ENCODE measurements around the gene NR5A2. TPM values are rescaled to one million over a fixed set of nuclear protein-coding genes. Genes with fewer than 3 reads are reported as not detected.

Gene NR5A2
- polyA plus RNA-seq, 1 donor (not counting 4 experiments of a cell fraction or from before 2014, with no cell fraction given) = 0.05 TPM

DNA sequence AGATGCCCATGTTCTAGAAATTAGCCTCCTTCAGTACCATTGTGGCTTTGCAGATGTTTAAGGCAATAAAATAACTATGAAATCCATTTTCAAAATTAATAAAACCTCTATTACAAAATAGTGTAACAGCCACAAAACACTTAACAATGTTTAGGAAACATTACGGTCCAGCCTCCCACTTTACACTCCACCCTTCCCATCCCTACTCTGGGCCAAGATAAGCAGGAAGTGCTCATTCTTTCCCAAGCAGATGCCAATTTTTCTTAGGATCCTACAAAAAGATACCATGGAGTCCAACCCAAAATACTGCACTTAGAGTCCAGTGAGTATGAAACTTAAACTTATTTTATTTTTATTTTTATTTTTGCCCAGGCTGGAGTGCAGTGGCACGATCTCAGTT lies 150.8 kb downstream of the NR5A2 start:
- H3K4me1 ChIP-seq (ENCODE audit: control insufficient read depth, extremely low read depth, insufficient read depth, low read length) = peaks cover 22% of the 10 kb centered on the region
- H3K4me2 ChIP-seq (ENCODE audit: control insufficient read depth, extremely low read depth, insufficient read depth, low read depth, low read length) = no peak overlapping the region
- H3K27me3 ChIP-seq (ENCODE audit: control insufficient read depth, extremely low read depth, insufficient read depth, low read length) = no peaks in the 10 kb centered on the region
- H3K4me3 ChIP-seq (ENCODE audit: control insufficient read depth in 2 of 3, extremely low read depth in 1 of 3, insufficient read depth in 2 of 3, low read depth in 1 of 3, low read length in 3 of 3) = no peak overlapping the region
- H4K20me1 ChIP-seq (ENCODE audit: control insufficient read depth, extremely low read depth, insufficient read depth, low read length) = no peaks in the 10 kb centered on the region
- TF ChIP-seq EZH2 (IDR thresholded peaks at IDR 0.05; ENCODE audit: low read length) = no peak
- TF ChIP-seq CTCF (optimal IDR thresholded peaks at IDR 0.05 in 1 of 3, IDR thresholded peaks at IDR 0.05 in 1 of 3, conservative IDR thresholded peaks at IDR 0.05 in 1 of 3; ENCODE audit: extremely low read depth in 1 of 3, insufficient read depth in 2 of 3, low read length in 3 of 3) = no peak
- H3K79me2 ChIP-seq (ENCODE audit: control insufficient read depth, insufficient read depth, low read length) = no peaks in the 10 kb centered on the region
- no peak for DNase-seq (ENCODE audit: low read depth, low spot score)
- dilution Hi-C loops (cut with MboI; ENCODE audit: extremely low pct_ligation_motif_present, low sequenced_read_pairs) = no loop called here
- no peaks in the 10 kb centered on the region for H3K9me3 ChIP-seq (ENCODE audit: control insufficient read depth, low read depth, low read length)
- H3K36me3 ChIP-seq (ENCODE audit: control insufficient read depth in 2 of 2, extremely low read depth in 1 of 2, insufficient read depth in 2 of 2, low read length in 2 of 2) = no peaks in the 10 kb centered on the region
- no peak overlapping the region for H2AFZ ChIP-seq (ENCODE audit: control insufficient read depth, low read length)
- H3K27ac ChIP-seq (ENCODE audit: control insufficient read depth, insufficient read depth, low read length) = no peak overlapping the region
- no peaks in the 10 kb centered on the region for H3K9me1 ChIP-seq (ENCODE audit: control insufficient read depth, extremely low read depth, insufficient read depth, low read length)
- H3K9ac ChIP-seq (ENCODE audit: control insufficient read depth, extremely low read depth, insufficient read depth, low read length) = no peak overlapping the region
- FAIRE-seq = no peak

DNA sequence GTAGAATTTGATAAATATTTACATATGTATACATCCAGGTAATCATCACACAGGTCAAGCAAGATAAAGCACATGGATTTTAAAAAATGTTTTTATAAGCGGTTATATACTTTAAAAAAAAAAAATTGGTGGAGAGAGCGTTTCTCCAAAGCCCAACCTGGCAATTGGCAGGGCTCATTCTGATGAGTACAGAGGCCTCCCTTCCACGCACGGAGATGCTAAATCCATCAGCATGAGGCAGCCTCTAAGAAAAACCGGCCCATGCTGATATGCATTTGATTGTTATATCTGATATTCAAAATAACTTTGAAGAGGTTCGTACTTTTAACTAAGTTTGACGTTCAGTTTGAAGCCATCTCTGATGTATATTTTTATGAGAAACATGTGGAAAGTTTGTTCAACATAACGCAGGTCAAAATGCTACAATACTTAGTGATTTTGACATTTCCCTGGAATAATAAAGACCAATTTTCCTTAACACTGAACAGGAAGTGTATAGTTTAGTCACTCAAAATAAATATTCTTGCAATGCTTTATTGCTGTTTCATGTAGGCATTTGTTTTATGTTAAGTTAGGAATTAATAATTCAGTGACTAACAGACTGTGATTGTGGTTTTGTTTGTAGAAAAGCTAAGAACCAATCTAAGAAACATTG lies 151.7 kb downstream of the NR5A2 start:
- Histone ChIP-seq H3K27ac (ENCODE audit: control insufficient read depth, insufficient read depth, low read length) (no peak overlapping the region), H3K79me2 (ENCODE audit: control insufficient read depth, insufficient read depth, low read length) (no peaks in the 10 kb centered on the region), H3K9ac (ENCODE audit: control insufficient read depth, extremely low read depth, insufficient read depth, low read length) (no peak overlapping the region), H3K4me1 (ENCODE audit: control insufficient read depth, extremely low read depth, insufficient read depth, low read length) (peaks cover 31% of the 10 kb centered on the region), H4K20me1 (ENCODE audit: control insufficient read depth, extremely low read depth, insufficient read depth, low read length) (no peaks in the 10 kb centered on the region), H3K27me3 (ENCODE audit: control insufficient read depth, extremely low read depth, insufficient read depth, low read length) (no peaks in the 10 kb centered on the region), H3K4me3 (ENCODE audit: control insufficient read depth in 2 of 3, extremely low read depth in 1 of 3, insufficient read depth in 2 of 3, low read depth in 1 of 3, low read length in 3 of 3) (no peak overlapping the region), H3K9me3 (ENCODE audit: control insufficient read depth, low read depth, low read length) (no peaks in the 10 kb centered on the region), H3K36me3 (ENCODE audit: control insufficient read depth in 2 of 2, extremely low read depth in 1 of 2, insufficient read depth in 2 of 2, low read length in 2 of 2) (no peaks in the 10 kb centered on the region), H3K4me2 (ENCODE audit: control insufficient read depth, extremely low read depth, insufficient read depth, low read depth, low read length) (no peak overlapping the region), H2AFZ (ENCODE audit: control insufficient read depth, low read length) (no peak overlapping the region), H3K9me1 (ENCODE audit: control insufficient read depth, extremely low read depth, insufficient read depth, low read length) (no peaks in the 10 kb centered on the region)
- dilution Hi-C loops (cut with MboI; ENCODE audit: extremely low pct_ligation_motif_present, low sequenced_read_pairs) = no loop called here
- TF ChIP-seq EZH2 (IDR thresholded peaks at IDR 0.05; ENCODE audit: low read length) (no peak), CTCF (optimal IDR thresholded peaks at IDR 0.05 in 1 of 3, IDR thresholded peaks at IDR 0.05 in 1 of 3, conservative IDR thresholded peaks at IDR 0.05 in 1 of 3; ENCODE audit: extremely low read depth in 1 of 3, insufficient read depth in 2 of 3, low read length in 3 of 3) (no peak)
- DNase-seq (ENCODE audit: low read depth, low spot score) (no peak), FAIRE-seq (no peak)

Measured in keratinocyte (primary cell).